B cell (primary cell): ENCODE results near the gene RRBP1. TPM values are rescaled to one million over a fixed set of nuclear protein-coding genes. Genes with fewer than 3 reads are reported as not detected.

Experiments
- ATAC-seq: fragments of 200-7000 bp; cut with Tn5 transposase; one replicate; pipeline ENCODE4 v1.10.0; 2021; ENCODE audit warnings: low read depth, mild to moderate bottlenecking, moderate number of reproducible peaks, moderate library complexity
- CTCF ChIA-PET: fragments of 350-600 bp; sonication (Branson Sonifier 250); formaldehyde crosslinking; loops from one replicate; lab custom pipeline; 2021; ENCODE audit warnings: antibody characterized with exemption, inconsistent platforms; lab: Charles Lee
- POLR2A ChIA-PET: fragments of 350-600 bp; sonication (Branson Sonifier 250); formaldehyde crosslinking; loops from one replicate; lab custom pipeline; 2021; ENCODE audit warnings: antibody characterized with exemption; lab: Charles Lee
- DNase-seq: peaks from one replicate; pipeline ENCODE4 v3.0.0; 2013
- H2AFZ ChIP-seq: 2 replicates; pipeline ENCODE4 v1.6.1; 2012; ENCODE audit warnings: mild to moderate bottlenecking, low read depth, low read length; ENCODE audit not compliant: insufficient read depth, poor library complexity, severe bottlenecking
- H3K27ac ChIP-seq, 2 donors: 1 replicate in 1 of 2; 2 replicates in 1 of 2; pipeline ENCODE4 v1.5.1; 2012 to 2013; ENCODE audit warnings: low read length in 2 of 2, mild to moderate bottlenecking in 2 of 2, moderate library complexity in 1 of 2
- H3K27me3 ChIP-seq, 4 experiments: fragments of 200-600 bp in 1 of 4; sonication (generic) in 1 of 4; replicated peaks in 1 of 4; 1 replicate in 2 of 4; 2 replicates in 2 of 4; pipeline versions ENCODE4 v1.6.1 to v1.7.0; 2013 to 2016; ENCODE audit warnings: low read length in 3 of 4, mild to moderate bottlenecking in 2 of 4, mixed read lengths in 1 of 4, moderate library complexity in 1 of 4; ENCODE audit not compliant: insufficient read depth in 4 of 4, control insufficient read depth in 3 of 4; ENCODE audit errors: control extremely low read depth in 1 of 4
- H3K36me3 ChIP-seq, 2 experiments: replicated peaks in 1 of 2; 1 replicate in 1 of 2; 2 replicates in 1 of 2; pipeline versions ENCODE4 v1.6.1 to v1.7.1; 2013; ENCODE audit warnings: low read length in 1 of 2; ENCODE audit not compliant: insufficient read depth in 2 of 2, control insufficient read depth in 1 of 2; ENCODE audit errors: control extremely low read depth in 1 of 2, extremely low read depth in 1 of 2
- H3K4me1 ChIP-seq, 2 donors: fragments of 200-600 bp in 1 of 2; sonication (generic) in 1 of 2; 1 replicate in 1 of 2; 2 replicates in 1 of 2; pipeline versions ENCODE4 v1.5.1 to v1.6.1; 2013 to 2017; ENCODE audit warnings: low read length in 2 of 2; ENCODE audit not compliant: control insufficient read depth in 2 of 2, insufficient read depth in 2 of 2
- H3K4me2 ChIP-seq: replicated peaks from 2 replicates; pipeline ENCODE3; 2012; ENCODE audit warnings: mild to moderate bottlenecking, low read depth, low read length; ENCODE audit not compliant: poor library complexity, severe bottlenecking
- H3K4me3 ChIP-seq, 5 experiments: fragments of 200-600 bp in 1 of 5; sonication (generic) in 1 of 5; 1 replicate in 3 of 5; 2 replicates in 2 of 5; pipeline versions ENCODE4 v1.5.1 to v1.7.0; 2011 to 2016; ENCODE audit warnings: low read length in 4 of 5, mild to moderate bottlenecking in 4 of 5, low read depth in 2 of 5, control low read depth in 1 of 5, moderate library complexity in 1 of 5; ENCODE audit not compliant: insufficient read depth in 1 of 5; ENCODE audit errors: control extremely low read depth in 1 of 5, extremely low read depth in 1 of 5
- H3K79me2 ChIP-seq: fragments of 200-600 bp; sonication (generic); one replicate; pipeline ENCODE4 v1.6.0; 2016; ENCODE audit warnings: low read length; ENCODE audit not compliant: control insufficient read depth, insufficient read depth
- H3K9ac ChIP-seq: fragments of 200-600 bp; sonication (generic); 2 replicates; pipeline ENCODE4 v1.6.1; 2017; ENCODE audit warnings: mild to moderate bottlenecking, low read length, moderate library complexity
- H3K9me3 ChIP-seq, 3 donors: one replicate each; pipeline versions ENCODE4 v1.6.1 to v1.7.1; 2013; ENCODE audit warnings: low read length in 2 of 3; ENCODE audit not compliant: control insufficient read depth in 2 of 3, insufficient read depth in 1 of 3; ENCODE audit errors: control extremely low read depth in 1 of 3
- H4K20me1 ChIP-seq: 2 replicates; pipeline ENCODE4 v1.6.0; 2012; ENCODE audit warnings: mild to moderate bottlenecking, low read length; ENCODE audit not compliant: insufficient read depth, control insufficient read depth, poor library complexity, severe bottlenecking
- H3K27ac Mint-ChIP-seq: one replicate; pipeline ENCODE4 v1.8.0; 2021; ENCODE audit warnings: mixed read lengths
- H3K27me3 Mint-ChIP-seq: one replicate; pipeline ENCODE4 v1.8.0; 2021; ENCODE audit warnings: mixed read lengths
- H3K4me1 Mint-ChIP-seq: one replicate; pipeline ENCODE4 v1.8.0; 2021; ENCODE audit warnings: mixed read lengths
- H3K4me3 Mint-ChIP-seq: one replicate; pipeline ENCODE4 v1.8.0; 2021; ENCODE audit warnings: mixed read lengths
- H3K9me3 Mint-ChIP-seq: one replicate; pipeline ENCODE4 v1.8.0; 2022; ENCODE audit warnings: mixed read lengths; ENCODE audit not compliant: insufficient read depth
- EZH2 ChIP-seq: IDR thresholded peaks from 2 replicates; pipeline ENCODE4 v1.6.1; 2012; ENCODE audit warnings: borderline replicate concordance, low read depth, mild to moderate bottlenecking, moderate library complexity, low read length; ENCODE audit not compliant: insufficient read depth, poor library complexity, severe bottlenecking
- WGBS: methylation state at CpG from one replicate; pipeline ENCODE4 v1.1.5; 2013; ENCODE audit warnings: missing lambda C conversion rate; ENCODE audit not compliant: insufficient coverage; 5-methylcytosine and 5-hydroxymethylcytosine counted together
- intact Hi-C: fragments of 100-400 bp; cut with micrococcal nuclease; formaldehyde crosslinking; loops from one replicate; pipeline ENCODE4 v1.10.0; 2022
- polyA plus RNA-seq: library from polyadenylated mRNA; depleted of rRNA; stranded (reverse); fragments of >200 nt; gene quantifications from 2 replicates; pipeline ENCODE4 v1.2.3, GENCODE V29; 2012
- total RNA-seq, 2 donors: library from RNA; stranded (reverse); fragments of 120-200 nt in 1 of 2; gene quantifications; 1 replicate in 1 of 2; 2 replicates in 1 of 2; pipeline versions ENCODE4 v1.2.3 to v1.2.4, GENCODE V29; 2013 to 2022
- TF ChIP-seq, protein P1 (sequence below): fragments of 200-600 bp; IDR thresholded peaks from one replicate; pipeline ENCODE4 v1.8.0; 2022; ENCODE audit warnings: antibody characterized with exemption, mild to moderate bottlenecking

RRBP1 gene
- total and polyA plus RNA-seq, 2 donors (not counting 1 experiment from before 2014, with no cell fraction given): 10.9 to 27.5 TPM

DNA sequence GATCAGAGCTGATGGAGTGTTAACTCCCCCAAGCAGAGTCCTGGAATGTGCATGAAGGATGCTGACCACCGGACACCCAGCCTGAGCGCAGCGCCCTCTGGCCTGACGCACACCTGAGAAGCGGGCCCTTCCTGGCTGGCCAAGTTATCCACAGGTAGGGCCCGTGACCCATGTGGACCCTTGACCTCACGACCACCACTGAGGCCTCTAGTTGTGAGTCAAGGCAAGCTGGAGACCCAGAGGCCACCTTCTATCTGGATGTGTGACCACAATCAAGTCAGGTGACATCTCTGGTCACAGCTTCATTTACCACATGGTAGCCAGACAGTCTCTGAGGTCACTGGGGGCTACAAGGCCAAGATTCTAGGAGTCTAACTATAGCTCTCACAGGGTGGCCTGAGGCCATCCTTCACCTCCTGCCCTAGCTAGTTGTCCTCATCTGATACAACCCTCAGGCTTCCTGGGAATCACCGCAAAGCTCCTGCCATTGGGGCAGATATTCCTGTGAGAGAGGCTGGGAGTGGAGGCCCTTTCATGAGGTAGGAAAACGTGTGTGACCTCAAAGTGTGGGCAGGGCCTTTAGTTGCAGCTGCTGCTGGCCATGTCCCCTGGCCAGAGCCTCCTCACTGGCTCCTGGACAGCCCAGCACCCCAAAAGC, 59.1 kb downstream of the RRBP1 start:
- Mint-ChIP-seq H3K27me3 (no peaks in the 10 kb centered on the region), H3K9me3 (no peaks in the 10 kb centered on the region), H3K4me1 (no peaks in the 10 kb centered on the region), H3K4me3 (no peak overlapping the region), H3K27ac (no peak overlapping the region)
- Histone ChIP-seq H3K27ac (no peak overlapping the region), H3K36me3 (peaks cover 3 to 12% of the 10 kb centered on the region in 2 experiments), H3K4me3 (no peak overlapping the region), H3K4me1 (no peaks in the 10 kb centered on the region), H3K9ac (no peak overlapping the region), H3K27me3 (no peaks in the 10 kb centered on the region), H2AFZ (no peak overlapping the region), H3K4me2 (no peak overlapping the region), H3K9me3 (no peaks in the 10 kb centered on the region), H3K79me2 (no peaks in the 10 kb centered on the region), H4K20me1 (no peaks in the 10 kb centered on the region)
- CTCF ChIA-PET: no interaction called here
- intact Hi-C loops: no loop called here
- ATAC-seq: no peak
- TF ChIP-seq, protein P1, sequence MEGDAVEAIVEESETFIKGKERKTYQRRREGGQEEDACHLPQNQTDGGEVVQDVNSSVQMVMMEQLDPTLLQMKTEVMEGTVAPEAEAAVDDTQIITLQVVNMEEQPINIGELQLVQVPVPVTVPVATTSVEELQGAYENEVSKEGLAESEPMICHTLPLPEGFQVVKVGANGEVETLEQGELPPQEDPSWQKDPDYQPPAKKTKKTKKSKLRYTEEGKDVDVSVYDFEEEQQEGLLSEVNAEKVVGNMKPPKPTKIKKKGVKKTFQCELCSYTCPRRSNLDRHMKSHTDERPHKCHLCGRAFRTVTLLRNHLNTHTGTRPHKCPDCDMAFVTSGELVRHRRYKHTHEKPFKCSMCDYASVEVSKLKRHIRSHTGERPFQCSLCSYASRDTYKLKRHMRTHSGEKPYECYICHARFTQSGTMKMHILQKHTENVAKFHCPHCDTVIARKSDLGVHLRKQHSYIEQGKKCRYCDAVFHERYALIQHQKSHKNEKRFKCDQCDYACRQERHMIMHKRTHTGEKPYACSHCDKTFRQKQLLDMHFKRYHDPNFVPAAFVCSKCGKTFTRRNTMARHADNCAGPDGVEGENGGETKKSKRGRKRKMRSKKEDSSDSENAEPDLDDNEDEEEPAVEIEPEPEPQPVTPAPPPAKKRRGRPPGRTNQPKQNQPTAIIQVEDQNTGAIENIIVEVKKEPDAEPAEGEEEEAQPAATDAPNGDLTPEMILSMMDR: no peak
- TF ChIP-seq EZH2: no peak
- DNase-seq: no peak
- 99% methylated on average over 7 of the region's 9 CpGs for WGBS
- POLR2A ChIA-PET: no interaction called here

DNA sequence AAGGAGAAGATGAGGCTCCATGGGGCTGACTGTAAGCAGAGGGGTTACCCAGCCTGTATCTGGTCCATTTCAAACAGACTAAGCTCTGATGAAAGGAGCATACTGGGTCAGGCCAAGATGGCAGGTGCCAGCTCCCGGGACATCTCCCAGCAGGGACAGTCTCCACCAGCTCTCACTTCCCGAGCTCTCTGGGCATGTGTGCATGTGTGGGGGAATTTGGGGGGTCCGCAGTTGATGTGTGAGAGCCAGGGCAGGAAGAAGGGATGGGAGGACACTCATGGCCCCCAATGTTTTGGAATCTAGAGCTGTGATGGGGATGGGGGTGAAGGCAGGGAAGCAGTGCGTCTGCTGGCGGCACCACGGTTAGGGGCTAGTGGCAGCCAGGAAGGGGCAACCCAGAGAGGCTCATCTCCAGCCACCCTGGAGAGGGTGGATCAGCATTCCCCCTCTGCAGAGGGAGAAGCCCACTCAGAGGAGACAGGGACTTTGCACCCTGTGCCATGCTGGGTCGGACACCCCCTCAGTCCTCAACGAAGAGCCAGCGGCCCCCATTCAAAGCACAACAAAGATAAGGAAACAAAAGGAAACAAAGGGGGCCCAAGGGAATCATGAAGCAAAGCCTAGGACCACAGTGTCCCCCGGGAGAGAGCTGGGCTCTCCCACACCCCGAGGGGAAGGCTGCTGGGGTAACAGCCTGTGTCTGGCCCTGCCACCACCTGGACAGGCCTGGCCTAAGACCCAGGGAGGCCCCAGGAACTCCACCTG, 59.8 kb downstream of the RRBP1 start:
- H3K9me3 ChIP-seq: no peaks in the 10 kb centered on the region
- WGBS: 65% methylated on average over 9 of the region's 11 CpGs
- H3K36me3 ChIP-seq: peaks cover 3 to 12% of the 10 kb centered on the region in 2 experiments
- no peak for TF ChIP-seq EZH2
- TF ChIP-seq, protein P1: no peak
- ATAC-seq (no peak), DNase-seq (no peak)
- CTCF ChIA-PET: no interaction called here
- no peaks in the 10 kb centered on the region for H3K27me3 ChIP-seq
- no peak overlapping the region for H3K27ac Mint-ChIP-seq
- POLR2A ChIA-PET: no interaction called here
- H3K4me3 ChIP-seq: no peak overlapping the region
- H4K20me1 ChIP-seq: no peaks in the 10 kb centered on the region
- intact Hi-C loops: no loop called here
- no peaks in the 10 kb centered on the region for H3K79me2 ChIP-seq
- H3K27ac ChIP-seq: no peak overlapping the region
- H3K4me1 ChIP-seq: no peaks in the 10 kb centered on the region
- no peaks in the 10 kb centered on the region for H3K4me1 Mint-ChIP-seq
- no peak overlapping the region for H3K4me3 Mint-ChIP-seq
- no peak overlapping the region for H2AFZ ChIP-seq
- no peak overlapping the region for H3K9ac ChIP-seq
- H3K27me3 Mint-ChIP-seq: no peaks in the 10 kb centered on the region
- no peaks in the 10 kb centered on the region for H3K9me3 Mint-ChIP-seq
- H3K4me2 ChIP-seq: no peak overlapping the region
